ENCODE data around the gene C9orf50.

DNA sequence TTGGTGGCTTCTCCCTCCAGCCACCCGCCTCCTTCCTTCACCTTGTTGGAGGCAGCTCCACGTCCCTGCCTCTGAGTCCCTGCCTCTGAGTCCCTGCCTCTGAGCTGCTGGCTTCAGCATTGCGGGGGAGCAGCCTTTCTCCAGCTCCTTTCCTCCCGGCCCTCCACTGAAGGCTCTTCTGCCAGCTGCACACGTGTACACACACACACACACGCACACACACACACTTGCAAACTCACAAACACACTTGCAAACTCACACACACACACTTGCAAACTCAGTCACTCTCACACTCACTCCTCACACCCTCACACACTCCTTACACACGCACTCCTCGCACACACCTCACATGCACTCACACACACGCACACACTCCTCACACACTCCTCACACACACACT, 45.1 kb downstream of the C9orf50 start:
- TF ChIP-seq, protein P1, sequence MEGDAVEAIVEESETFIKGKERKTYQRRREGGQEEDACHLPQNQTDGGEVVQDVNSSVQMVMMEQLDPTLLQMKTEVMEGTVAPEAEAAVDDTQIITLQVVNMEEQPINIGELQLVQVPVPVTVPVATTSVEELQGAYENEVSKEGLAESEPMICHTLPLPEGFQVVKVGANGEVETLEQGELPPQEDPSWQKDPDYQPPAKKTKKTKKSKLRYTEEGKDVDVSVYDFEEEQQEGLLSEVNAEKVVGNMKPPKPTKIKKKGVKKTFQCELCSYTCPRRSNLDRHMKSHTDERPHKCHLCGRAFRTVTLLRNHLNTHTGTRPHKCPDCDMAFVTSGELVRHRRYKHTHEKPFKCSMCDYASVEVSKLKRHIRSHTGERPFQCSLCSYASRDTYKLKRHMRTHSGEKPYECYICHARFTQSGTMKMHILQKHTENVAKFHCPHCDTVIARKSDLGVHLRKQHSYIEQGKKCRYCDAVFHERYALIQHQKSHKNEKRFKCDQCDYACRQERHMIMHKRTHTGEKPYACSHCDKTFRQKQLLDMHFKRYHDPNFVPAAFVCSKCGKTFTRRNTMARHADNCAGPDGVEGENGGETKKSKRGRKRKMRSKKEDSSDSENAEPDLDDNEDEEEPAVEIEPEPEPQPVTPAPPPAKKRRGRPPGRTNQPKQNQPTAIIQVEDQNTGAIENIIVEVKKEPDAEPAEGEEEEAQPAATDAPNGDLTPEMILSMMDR (IDR thresholded peaks at IDR 0.05): no peak
- no peak for TF ChIP-seq POLR2A (IDR thresholded peaks at IDR 0.05)
